DMS 273 treated with DMSO at 0.1 percent for 48 hours (cell line): ENCODE data around the gene WFDC1.

ENCODE experiments used
- DNase-seq: peaks from one replicate; lab custom pipeline; 2025; lab: John Stamatoyannopoulos, UW

Gene WFDC1, protein sequence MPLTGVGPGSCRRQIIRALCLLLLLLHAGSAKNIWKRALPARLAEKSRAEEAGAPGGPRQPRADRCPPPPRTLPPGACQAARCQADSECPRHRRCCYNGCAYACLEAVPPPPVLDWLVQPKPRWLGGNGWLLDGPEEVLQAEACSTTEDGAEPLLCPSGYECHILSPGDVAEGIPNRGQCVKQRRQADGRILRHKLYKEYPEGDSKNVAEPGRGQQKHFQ

DNA sequence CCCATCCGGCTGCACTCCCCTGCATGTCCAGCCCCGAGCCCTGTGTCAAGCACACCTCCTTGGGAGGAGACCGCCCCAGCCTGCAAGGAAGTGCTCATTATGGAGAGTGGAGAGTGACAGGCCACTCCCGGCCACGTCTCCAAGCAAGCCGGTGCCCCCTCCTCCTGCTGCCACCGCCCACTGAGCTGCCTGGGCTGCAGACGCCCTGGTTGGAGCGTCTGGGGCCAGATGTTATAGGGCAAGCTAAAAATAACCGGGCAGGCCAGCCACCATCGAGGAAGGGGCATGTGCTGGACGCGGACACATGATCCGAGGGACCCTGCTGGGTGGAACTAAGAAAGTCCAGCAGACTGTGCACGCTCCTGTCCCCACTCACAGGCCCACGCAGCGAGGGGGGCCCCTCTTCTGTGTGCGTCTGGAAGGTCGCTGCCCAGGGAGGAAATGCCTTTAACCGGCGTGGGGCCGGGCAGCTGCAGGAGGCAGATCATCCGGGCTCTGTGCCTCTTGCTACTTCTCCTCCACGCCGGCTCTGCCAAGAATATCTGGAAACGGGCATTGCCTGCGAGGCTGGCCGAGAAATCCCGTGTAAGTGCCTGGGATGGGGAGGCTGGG lies at the start of gene WFDC1:
Gene WFDC1 (plus strand): TSS at position 348 of the 612 bp plus-strand sequence. CDS start 94 bp downstream, at position 442.
- DNase-seq: no peak

DNA sequence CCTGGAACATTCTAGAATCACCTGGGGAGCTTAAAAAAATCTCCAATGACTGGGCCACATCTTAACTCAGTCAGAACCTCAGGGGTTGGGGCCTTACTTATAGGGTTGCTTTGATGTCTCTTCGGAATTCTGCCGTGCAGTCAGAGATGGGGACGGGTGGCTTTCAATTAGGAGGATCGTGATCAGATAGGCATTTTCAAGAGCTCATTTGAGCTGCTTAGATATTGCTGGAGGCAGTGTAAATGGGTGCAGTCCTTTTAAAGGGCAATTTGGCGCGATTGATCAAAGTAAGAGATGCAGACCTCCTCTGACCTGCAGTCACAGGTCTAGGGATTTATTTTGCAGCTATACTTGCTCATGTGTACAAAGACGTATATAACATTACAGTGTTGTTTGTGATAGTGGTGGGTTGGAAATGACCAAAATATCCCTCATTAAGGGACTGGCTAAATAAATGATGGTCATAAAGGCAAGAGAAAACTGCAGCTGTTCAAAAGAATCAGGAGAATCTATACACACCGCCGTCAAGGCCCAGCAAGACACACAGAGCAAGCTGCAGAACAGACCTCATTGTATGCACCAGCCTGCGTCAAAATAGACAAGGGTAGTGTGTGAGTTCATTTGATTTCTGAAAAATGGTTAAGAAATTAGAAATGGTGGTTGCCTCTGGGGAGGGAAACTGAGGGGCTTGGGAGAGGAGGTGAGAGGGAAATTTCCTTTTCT lies 48.6 kb upstream of the WFDC1 start:
- peak; percentile 37 for DNase-seq

DNA sequence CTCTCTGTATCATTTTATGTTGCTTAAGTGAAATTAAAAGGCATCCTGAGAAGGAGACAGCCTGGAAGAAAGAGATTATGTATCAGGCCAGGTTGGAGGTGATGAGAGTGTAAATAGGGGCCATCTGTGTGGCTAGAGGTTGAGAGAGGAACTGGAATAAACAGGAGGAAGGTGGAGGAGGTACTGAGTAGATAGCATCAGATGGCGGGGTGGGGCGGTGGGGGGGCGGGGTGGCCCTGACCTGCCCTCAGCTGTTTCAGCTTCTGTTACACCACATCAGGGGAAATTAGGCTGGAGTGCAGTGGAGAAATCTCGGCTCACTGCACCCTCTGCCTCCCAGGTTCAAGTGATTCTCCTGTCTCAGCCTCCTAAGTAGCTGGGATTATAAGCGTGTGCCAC lies 48.0 kb upstream of the WFDC1 start:
- DNase-seq: peak; percentile 94

DNA sequence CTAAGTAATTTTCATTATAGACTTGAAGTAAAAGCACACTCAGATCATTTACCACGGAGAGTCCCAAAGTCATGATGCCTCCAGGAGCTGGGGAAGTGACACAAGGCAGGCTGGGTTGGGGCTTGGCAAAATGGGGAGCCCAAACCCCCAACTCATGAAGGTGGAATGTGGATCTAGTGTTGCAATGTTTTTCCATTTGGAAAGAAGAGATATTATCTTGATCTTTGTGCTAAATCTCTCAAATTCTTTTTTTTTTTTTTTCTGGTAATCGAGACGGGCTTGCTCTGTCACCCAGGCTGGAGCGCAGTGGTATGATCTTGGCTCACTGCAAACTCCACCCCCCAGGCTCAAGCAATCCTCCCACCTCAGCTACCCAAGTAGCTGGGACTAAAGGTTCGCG lies 47.3 kb upstream of the WFDC1 start:
- DNase-seq: no peak

DNA sequence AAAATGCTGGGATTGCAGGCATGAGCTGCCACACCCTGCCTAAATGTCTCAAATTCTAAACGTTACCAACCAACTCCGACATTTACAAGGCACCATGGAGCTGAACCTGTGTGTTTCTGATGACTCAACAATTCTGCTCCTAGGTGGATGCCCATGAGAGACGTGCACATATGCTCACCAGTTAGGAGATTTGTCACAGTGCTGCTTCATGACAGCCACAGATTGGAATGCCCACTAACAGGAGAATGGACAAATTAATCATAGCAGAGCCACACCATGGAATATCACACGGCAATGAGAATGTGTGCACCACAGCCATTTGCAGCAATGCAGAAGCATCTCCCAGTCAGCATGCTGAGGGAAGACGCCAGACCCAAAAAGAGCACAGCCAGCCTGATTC lies 46.8 kb upstream of the WFDC1 start:
- no peak for DNase-seq

DNA sequence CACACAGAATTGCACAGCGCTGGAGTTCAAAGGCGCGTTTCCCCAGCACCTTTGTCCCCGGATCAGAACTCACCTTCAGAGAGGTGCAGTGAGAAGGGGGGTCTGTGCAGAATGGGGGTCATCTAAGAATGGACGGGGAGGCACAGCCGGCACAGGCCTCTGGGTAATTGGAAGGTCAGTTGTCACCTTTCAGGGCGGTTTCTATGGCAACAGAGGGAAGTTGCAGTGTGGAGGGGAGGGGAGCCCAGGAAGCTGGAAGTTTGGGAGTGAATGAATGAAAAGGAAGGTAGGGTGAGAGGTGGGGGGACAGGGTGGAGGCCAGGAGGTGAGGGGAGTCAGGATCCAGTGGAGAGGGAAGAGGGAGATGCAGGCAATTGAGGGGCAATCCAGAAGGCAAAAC lies 42.5 kb upstream of the WFDC1 start:
- no peak for DNase-seq

DNA sequence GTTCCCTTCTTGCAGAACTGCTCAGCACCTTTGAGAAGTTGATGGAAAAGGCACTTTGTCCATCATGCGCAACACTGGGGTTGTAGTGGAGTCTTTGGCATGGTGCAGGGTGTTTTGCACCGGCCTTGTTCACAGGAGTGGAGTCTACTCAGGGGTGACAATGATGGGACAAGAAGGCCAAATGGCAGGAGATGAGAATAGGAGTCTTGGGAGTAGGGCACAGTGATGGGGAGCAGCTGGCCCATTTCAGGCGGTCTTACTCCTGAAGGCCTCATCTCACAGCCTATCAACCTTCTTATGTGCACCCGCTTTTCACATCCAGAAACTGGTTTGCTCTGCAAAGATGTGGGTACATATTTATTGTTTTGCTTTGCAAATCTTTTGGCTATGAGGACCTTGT lies 41.5 kb upstream of the WFDC1 start:
- no peak for DNase-seq

DNA sequence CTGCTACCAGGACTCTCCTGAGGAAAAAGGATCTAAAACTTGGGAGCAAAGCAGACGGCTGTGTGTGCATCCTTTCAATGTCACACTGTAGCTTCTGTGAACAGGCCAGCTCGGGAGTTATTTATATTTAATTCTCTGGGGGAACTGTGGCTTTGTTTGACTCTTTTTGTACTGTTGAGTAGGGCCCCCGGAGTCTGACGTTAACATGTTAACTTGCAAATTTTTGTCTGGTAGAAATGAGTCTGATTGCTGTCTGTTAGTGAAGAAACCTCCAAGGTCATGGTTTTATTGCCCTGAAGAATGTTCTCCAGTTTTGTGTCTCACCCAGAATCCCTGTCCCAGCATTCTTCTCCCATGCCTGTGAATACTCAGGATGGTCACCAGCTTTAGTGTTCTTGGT lies 40.6 kb upstream of the WFDC1 start:
- no peak for DNase-seq

DNA sequence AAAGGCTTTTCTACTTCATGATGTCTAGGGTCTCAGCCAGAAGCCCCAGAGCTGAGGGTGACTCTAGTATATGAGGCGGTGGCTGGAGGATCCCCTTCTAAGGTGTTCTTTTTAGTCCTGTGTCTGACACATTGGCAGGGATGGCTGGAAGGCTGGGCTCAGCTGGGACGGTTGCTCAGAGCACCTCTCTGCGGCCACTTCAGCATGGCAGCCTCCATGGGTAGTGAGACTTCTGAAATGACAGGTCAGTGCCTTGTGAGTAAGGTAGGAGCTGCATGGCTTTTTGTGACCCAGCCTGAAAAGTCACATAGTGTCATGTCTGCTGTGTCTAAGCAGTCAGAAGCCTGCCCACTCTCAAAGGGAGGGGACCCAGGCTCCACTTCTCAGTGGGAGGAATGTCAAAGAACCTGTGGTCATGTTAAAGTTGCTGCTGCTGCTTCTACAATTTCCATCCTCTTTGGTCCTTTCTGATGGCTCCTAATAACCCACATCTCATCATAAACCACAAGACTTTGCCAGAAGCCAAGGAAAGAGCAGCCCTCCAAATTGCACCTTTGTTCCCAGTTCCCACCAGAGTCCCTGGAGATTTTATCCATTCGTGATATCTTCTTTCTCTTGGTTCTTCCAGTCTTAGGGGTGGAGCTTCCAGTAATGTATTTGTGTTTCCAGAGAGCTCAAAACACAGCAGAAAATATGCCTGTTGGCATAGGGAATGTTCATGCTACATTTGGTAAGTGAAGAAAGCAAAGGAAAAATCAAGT lies 39.4 kb upstream of the WFDC1 start:
- DNase-seq: no peak

DNA sequence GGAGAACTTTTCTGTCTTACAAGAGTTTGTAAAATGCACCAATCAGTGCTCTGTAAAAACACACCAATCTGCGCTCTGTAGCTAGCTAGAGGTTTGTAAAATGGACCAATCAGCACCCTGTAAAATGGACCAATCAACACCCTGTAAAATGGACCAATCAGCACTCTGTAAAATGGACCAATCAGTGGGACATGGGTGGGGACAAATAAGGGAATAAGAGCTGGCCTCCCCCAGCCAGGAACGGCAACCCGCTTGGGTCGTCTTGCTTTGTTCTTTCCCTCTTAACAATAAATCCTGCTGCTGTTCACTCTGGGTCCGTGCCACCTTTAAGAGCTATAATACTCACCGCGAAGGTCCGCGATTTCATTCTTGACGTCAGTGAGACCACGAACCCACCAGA lies 36.4 kb upstream of the WFDC1 start:
- DNase-seq: no peak

DNA sequence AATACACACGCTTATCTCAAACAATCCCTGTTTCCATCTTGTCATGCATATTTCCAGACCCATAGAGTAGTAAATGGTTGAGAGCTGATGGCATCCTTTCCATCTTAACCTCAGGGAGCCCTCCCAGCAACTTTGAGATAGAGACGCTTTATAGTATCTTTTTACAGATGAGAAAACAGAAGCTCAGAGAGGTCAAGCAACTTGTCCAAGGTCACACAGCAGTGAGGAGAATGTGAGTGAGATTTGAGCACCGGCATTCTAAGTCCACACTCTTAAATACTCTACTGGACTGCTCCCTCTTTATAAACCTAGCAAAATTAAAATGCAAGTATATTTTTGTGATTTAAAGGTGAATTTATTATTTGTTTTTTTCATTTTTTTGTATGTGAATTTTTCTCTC lies 35.0 kb upstream of the WFDC1 start:
- DNase-seq: no peak

DNA sequence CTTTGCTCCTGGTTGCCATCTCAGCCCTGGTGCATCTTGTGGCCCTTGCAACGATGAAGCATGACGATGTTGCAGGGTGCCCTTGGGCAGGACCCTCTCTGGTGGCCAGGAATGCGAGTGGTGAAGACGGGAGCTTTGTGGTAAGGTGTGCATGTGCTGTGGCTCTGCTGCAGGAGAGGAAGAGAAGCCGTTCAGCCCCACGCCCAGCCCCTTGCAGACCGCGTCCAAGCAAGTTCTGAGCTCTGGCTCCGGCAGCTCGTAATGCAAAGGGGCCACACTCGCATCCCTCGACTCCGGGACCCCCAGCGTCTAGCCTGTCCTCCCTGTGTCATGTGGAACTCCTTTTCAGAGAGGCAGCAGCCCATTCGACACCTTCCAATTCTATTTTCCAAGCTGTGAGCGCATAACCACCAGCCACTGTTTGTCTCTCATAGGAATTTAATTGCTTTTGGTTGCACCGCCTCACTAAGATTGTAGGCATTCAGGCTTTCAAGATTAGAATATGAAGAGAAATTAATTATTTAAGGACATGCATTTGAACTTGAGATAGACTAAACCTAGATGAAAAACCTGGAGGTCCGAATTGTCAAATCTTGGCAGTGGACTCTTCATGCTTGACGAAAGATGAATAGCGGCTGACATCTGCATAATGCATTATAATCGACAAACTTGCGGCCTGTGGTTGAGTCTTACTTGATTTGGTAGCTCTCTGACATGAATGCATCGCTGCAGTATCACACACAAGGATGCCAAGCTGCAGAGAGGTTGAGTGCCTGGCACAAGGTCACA lies 33.7 kb upstream of the WFDC1 start:
- no peak for DNase-seq

DNA sequence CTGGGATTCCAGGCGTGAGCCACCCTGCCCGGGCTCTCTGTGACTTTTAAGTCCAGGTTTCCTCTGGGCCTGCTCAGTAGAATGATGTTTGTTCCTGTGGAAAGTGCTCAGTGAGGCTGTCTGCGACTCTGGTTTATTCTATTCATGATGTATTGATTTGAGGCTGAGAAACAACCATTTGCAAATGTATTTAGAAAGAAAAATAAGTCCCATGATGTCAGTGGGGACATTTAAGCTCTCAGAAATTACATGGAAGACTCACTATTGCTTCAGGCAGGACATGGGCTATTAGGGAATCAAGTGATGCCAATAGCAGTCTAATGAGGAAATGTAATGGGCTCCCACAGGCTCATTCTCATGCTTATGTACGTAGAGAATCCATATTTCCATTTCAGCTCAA lies 32.6 kb upstream of the WFDC1 start:
- DNase-seq: no peak

DNA sequence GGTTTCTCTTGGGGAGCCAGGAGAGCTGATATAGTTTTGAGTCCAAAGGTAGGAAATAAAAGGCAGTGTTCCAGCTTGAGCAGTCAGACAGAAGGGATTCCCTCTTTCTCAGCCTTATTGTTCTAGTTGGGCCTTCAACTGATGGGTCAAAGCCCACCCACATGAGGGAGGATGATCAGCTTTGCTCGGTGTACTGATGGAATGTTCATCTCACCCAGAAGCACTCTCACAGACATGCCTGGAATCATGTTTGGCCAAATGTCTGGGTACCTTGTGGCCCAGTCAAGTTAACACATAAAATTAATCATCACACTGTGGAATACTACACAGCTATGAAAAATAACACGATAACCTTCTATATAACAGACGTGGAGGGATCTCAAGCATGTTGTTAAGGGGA lies 31.7 kb upstream of the WFDC1 start:
- DNase-seq: no peak

DNA sequence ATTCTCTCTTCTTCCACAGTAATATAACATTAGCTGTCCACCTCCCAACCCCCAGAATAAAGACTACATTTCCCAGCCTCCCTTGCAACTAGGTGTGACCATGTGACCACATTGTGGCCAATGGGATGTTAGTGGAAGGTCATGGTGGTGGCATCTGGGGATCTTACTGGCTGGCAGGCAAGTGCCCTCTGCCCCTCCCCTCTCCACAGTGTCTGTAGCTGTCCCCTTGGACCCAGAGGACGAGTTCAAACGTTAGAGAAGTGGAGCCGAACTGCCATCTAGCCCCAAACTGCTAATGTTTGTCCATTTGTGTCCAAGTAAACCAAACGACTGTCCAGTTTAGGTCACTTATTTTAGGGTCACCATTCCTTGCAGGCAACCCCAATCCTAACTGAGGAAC lies 28.2 kb upstream of the WFDC1 start:
- DNase-seq: peak; percentile 71

DNA sequence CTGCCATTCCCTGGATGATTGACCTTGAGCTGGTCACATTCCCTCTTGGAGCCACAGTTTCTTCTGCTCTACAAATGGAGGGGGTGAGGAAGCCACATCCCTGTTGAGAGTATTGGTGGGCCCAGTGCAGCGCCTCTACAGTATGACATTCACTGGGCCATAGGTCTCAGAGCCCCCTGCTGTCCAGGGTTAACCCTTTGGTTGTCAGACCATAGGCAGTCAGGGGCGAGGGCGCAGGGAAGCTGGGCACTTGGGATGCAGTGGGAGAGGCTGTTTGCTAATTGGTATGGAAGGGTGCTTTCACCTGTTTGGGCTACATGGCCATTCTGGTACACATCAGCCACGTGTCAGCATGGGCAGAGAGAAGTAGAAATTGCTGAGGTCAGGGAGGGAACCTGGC lies 27.3 kb upstream of the WFDC1 start:
- no peak for DNase-seq

DNA sequence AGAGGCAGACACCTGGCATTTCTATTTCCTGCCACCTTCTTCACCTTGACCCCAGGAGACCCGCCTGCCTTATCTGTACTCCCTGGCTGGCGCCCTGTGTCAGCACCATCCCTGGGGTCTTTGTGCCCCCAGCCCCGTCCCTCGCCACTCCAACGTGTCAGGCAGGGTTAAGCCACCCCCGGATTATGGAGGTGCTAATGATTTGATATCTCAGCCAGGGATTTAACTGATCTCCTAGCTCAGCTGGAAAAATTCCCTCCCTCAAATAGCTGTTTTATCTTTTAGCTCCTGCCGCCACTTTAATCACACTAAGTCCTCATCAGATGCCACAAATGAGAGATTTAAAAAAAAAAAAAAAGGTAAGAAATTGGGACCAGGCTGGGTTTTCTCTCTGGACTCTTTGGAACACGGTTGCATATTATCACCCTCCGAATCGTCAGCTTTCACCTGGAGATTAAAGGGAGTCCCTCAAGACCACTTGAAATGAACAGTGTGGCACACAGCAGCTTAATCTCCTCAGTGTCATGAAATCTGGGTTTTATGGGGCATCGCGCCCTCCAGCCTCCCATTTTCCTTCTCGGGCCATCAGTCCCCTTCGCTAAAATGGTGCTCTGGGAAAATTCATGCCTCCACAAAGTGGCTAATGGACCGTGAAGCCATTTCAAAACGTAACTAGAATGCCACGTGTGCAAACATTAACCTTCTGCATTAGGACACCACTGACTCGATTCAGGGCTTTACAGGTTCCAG lies 26.2 kb upstream of the WFDC1 start:
- no peak for DNase-seq

DNA sequence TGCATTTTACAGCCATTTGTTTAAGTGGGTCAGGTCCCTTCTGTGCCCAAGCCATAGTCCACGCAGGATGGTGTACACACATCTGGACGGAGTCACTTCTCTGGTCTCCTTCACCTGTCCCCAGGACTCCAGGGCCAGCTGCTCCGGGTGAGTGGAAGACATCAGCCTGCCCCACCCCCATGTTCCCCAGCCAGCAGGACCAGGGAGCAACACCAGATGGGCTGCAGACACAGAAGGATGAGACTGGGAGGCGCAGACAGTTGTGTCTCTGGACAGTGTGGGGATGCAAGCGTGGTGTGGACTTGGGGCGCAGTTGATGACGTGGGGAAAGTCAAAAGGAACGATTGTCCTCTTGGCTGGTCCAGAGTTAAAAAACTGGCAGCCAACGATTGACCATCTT lies 24.6 kb upstream of the WFDC1 start:
- DNase-seq: no peak

DNA sequence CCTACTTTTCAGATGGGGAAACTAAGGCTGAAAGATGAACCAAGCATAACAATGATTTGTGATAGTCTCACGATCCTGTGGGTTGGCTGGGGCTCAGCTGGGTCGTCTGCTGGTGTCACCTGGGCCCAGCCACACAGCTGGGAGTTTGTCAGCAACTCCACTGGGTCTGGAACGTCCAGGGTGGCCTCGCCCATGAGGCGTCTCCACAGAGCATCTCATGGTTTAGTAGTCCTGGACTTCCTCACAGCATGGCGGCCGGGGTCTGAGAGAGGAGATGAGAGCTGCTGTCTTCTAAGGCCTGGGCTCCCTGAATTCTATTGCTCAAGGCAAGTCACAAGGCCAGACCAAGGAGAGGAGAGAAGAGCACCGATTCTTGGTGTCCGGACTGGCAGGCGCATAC lies 24.1 kb upstream of the WFDC1 start:
- DNase-seq: no peak

DNA sequence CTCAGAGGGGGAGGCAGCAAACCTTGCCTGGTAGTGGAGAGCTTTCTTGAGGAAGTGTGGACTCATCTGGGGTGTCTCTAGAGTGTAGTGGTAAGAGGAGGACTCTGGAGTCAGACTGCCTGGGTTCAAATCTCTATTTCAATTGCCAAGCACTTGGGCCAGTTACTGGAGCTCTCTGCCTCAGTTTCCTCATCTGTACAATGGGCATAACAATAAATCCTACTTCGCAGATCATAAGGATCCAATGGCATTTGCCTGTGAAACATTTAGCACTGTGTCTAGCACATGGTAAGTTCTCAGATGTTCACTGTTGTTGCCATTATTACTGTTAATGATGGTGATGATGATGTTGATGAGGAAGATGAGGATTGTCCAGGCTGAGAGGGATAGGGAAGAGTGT lies 23.6 kb upstream of the WFDC1 start:
- no peak for DNase-seq

DNA sequence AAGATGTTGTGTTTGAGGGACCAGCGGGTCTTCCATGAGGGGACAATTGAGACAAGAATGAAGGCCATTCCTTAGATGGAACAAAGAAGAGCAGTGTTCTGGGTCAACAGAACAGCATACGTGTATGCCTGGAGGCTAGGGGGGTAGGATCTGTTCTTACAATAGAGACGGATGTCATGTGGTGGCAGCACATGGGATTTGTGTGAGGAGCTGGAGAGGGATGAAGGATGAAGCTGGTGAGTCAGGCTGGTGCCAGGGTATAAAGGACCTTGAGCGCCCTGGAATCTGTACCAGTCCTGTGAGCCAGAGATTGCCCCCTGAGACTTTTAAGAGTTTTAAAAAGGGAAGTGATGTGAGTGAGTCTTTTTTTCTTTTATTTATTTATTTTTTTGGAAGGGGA lies 22.8 kb upstream of the WFDC1 start:
- no peak for DNase-seq
